NCI-H345 treated with DMSO at 0.1 percent for 48 hours (cell line): ENCODE measurements around the gene RAMACL.

ENCODE experiments used
- DNase-seq: peaks from one replicate; lab custom pipeline; 2025; ENCODE audit not compliant: unreplicated experiment; lab: John Stamatoyannopoulos, UW

RAMACL gene

GRCh38 chr6:166578536-166579236 lies 7.8 kb downstream of the RAMACL start:
- DNase-seq = no peak

GRCh38 chr6:166575205-166575604 lies 11.3 kb downstream of the RAMACL start:
- no peak for DNase-seq

- no peak for DNase-seq
These were observed 12.8 kb downstream of the RAMACL start for GRCh38 chr6:166573511-166574216.

GRCh38 chr6:166572370-166573261 lies 13.9 kb downstream of the RAMACL start:
- DNase-seq = no peak

- DNase-seq = no peak
These were observed 15.4 kb downstream of the RAMACL start for GRCh38 chr6:166570929-166571713.

- no peak for DNase-seq
These were observed 17.3 kb downstream of the RAMACL start for GRCh38 chr6:166569206-166569605.

- no peak for DNase-seq
These were observed 18.7 kb downstream of the RAMACL start for GRCh38 chr6:166567813-166568212.

- DNase-seq = no peak
These were observed 19.4 kb downstream of the RAMACL start for GRCh38 chr6:166567107-166567506.

GRCh38 chr6:166566026-166567011 lies 20.2 kb downstream of the RAMACL start:
- no peak for DNase-seq

- no peak for DNase-seq
These were observed 21.2 kb downstream of the RAMACL start for GRCh38 chr6:166565084-166565967.

GRCh38 chr6:166563805-166564204 lies 22.7 kb downstream of the RAMACL start:
- DNase-seq = no peak

GRCh38 chr6:166563200-166563599 lies 23.3 kb downstream of the RAMACL start:
- no peak for DNase-seq

GRCh38 chr6:166562726-166563125 lies 23.8 kb downstream of the RAMACL start:
- DNase-seq = no peak

- DNase-seq = no peak
These were observed 24.6 kb downstream of the RAMACL start for GRCh38 chr6:166561771-166562359.

GRCh38 chr6:166560222-166560621 lies 26.3 kb downstream of the RAMACL start:
- no peak for DNase-seq

GRCh38 chr6:166559662-166560061 lies 26.8 kb downstream of the RAMACL start:
- DNase-seq = no peak

GRCh38 chr6:166559211-166559610 lies 27.3 kb downstream of the RAMACL start:
- DNase-seq = no peak
